ENCODE results near the gene COL24A1. TPM values are rescaled to one million over a fixed set of nuclear protein-coding genes. Genes with fewer than 3 reads are reported as not detected.
"Not testable (repeated sequence)": the region's sequence is repeated elsewhere in the genome, so short reads cannot be mapped to it uniquely, and the experiment has no call there.

COL24A1 gene
- total RNA-seq, 1 donor from 2014 or later = 0.11 TPM

DNA sequence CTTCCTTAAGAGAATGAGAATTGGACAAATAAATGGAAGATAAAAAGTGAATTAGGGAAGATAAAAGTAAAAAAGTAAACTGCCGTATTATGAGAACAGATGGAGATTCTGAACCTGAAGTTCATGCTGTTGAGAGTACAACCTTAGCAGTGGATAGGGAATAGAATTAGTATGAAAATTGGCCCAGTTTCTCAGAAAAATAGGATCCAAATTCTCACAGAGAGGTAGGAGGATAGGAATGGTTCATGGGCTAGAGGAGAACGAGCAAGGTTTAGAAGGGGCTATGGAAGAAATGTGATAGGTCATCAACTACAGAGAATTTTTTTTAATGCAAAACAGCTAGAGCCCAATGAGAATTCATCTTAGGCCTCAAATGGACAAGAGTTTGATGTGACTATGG is 42.3 kb downstream of the COL24A1 start:
- no peaks in the 10 kb centered on the region for H3K27me3 ChIP-seq
- TF ChIP-seq, protein P1, sequence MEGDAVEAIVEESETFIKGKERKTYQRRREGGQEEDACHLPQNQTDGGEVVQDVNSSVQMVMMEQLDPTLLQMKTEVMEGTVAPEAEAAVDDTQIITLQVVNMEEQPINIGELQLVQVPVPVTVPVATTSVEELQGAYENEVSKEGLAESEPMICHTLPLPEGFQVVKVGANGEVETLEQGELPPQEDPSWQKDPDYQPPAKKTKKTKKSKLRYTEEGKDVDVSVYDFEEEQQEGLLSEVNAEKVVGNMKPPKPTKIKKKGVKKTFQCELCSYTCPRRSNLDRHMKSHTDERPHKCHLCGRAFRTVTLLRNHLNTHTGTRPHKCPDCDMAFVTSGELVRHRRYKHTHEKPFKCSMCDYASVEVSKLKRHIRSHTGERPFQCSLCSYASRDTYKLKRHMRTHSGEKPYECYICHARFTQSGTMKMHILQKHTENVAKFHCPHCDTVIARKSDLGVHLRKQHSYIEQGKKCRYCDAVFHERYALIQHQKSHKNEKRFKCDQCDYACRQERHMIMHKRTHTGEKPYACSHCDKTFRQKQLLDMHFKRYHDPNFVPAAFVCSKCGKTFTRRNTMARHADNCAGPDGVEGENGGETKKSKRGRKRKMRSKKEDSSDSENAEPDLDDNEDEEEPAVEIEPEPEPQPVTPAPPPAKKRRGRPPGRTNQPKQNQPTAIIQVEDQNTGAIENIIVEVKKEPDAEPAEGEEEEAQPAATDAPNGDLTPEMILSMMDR (IDR thresholded peaks at IDR 0.05) = no peak
- DNase-seq (ENCODE audit: low spot score in 2 of 2) = no peak

DNA sequence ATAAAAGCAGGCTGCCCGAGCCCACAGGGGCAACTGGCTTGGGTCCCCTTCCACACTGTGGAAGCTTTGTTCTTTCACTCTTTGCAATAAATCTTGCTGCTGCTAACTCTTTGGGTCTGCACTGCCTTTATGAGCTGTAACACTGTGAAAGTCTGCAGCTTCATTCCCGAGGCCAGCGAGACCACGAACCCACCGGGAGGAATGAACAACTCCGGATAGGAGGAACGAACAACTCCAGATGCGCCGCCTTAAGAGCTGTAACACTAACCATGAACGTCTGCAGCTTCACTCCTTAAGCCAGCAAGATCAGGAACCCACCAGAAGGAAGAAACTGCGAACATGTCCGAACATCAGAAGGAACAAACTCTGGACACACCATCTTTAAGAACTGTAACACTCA is 45.0 kb downstream of the COL24A1 start:
- H3K27ac ChIP-seq; H3K27me3 ChIP-seq; H3K4me1 ChIP-seq; DNase-seq (ENCODE audit: low spot score in 2 of 2); H3K4me3 ChIP-seq; H3K9me3 ChIP-seq; intact Hi-C loops (cut with DNase I); H3K36me3 ChIP-seq: not testable (repeated sequence)

More for the DNA sequence above, 42.3 kb downstream of the COL24A1 start:
- Histone ChIP-seq H3K4me3 (no peak overlapping the region), H3K4me1 (no peaks in the 10 kb centered on the region), H3K36me3 (no peaks in the 10 kb centered on the region), H3K27ac (no peak overlapping the region), H3K9me3 (no peaks in the 10 kb centered on the region)
- intact Hi-C loops (cut with DNase I) = no loop called here

DNA sequence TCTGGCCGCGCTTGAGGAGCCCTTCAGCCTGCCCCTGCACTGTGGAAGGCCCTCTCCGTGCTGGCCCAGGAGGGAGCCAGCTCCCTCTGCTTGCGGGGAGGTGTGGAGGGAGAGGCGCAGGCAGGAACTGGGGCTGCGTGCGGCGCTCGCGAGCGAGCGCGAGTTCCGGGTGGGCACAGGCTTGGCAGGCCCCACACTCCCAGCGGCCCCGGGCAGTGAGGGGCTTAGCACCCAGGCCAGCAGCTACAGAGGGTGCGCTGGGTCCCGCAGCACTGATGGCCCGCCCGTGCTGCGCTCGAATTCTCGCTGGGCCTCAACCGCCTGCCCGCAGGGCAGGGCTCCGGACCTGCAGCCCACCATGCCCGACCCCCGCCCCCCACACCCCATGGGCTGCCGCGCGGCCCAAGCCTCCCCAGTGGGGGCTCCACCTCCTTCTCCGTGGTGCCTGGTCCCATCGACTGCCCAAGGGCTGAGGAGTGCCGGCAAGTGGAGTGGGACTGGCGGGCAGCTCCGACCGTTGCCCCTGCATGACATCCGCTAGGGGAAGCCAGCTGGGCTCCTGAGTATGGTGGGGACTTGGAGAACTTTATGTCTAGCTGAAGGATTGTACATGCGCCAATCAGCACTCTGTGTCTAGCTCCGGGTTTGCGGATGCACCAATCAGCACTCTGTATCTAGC is 46.0 kb downstream of the COL24A1 start:
- Histone ChIP-seq H3K27me3 (no peaks in the 10 kb centered on the region), H3K36me3 (no peaks in the 10 kb centered on the region), H3K4me1 (no peaks in the 10 kb centered on the region), H3K9me3 (no peaks in the 10 kb centered on the region), H3K4me3 (no peak overlapping the region), H3K27ac (no peak overlapping the region)
- intact Hi-C loops (cut with DNase I) = no loop called here
- TF ChIP-seq, protein P1 (IDR thresholded peaks at IDR 0.05) = no peak
- no peak for DNase-seq (ENCODE audit: low spot score in 2 of 2)

DNA sequence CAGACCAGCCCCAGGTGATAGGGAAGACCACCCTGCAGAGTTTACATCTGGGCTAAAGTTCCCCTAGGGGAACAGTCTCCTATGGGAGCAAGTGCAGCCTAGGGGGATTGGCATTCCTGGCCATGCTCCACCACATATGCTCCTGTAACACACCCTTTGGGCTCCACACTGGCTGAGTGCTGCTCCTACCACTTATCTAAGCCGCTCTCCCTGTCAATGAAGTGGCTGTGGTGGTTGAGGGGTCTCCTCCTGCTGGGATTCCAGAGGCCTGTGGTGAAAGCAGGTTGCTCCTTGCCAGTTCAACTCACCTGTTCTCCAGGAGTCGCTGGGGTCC is 51.1 kb downstream of the COL24A1 start:
- no peak for DNase-seq (ENCODE audit: low spot score in 2 of 2)
- H3K27ac ChIP-seq = no peak overlapping the region
- H3K4me3 ChIP-seq = no peak overlapping the region
- intact Hi-C loops (cut with DNase I) = no loop called here
- H3K4me1 ChIP-seq = no peaks in the 10 kb centered on the region
- no peaks in the 10 kb centered on the region for H3K9me3 ChIP-seq
- TF ChIP-seq, protein P1 (IDR thresholded peaks at IDR 0.05) = no peak
- no peaks in the 10 kb centered on the region for H3K36me3 ChIP-seq
- H3K27me3 ChIP-seq = no peaks in the 10 kb centered on the region

DNA sequence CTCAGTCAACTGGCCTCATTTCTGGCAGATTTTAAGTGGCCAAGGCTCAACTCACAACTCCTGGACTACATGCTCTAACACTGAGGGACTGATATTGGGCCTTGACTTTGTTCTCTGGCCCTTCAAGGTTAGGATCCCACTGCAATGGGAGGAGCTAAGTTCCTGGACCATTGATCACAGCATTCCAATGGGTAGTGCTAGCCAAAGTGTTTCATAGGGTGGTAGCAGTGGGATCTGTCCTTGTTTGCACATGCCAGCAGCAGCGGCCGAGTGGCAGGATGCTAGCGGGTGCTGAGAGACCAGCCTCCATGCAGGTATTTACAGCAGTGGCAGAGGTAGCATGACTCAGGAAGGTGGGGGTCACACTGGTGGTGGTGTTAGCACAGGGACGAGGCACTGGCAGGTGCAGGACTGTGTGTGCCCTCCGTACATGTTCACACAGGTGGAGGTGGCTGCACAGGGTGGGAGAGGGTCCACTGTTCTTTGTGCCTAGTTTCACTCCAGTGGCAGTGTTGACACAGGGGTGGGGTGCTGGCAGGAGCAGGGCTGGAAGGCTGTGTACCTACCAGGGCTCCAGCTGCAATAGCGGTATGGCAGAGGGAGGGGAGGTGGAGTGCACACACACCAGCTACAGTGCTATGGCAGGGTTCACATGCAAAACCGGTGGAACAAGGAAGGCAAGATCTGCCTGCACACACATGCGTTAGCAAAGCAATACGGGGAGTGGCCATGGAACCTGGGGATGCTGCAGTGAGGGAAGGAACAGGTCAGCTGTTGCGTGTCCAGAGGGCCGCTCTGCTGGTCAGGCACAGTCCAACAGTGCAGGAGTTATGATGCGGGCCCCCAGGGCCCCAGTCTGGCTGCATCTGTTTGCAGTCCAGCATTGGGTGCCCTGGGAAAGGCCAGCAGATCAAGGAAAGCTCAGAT is 51.7 kb downstream of the COL24A1 start:
- H3K27ac ChIP-seq = no peak overlapping the region
- H3K36me3 ChIP-seq = no peaks in the 10 kb centered on the region
- H3K9me3 ChIP-seq = no peaks in the 10 kb centered on the region
- DNase-seq (ENCODE audit: low spot score in 2 of 2) = no peak
- H3K27me3 ChIP-seq = no peaks in the 10 kb centered on the region
- intact Hi-C loops (cut with DNase I) = no loop called here
- TF ChIP-seq, protein P1 (IDR thresholded peaks at IDR 0.05) = no peak
- no peaks in the 10 kb centered on the region for H3K4me1 ChIP-seq
- no peak overlapping the region for H3K4me3 ChIP-seq

GRCh38 chr1:86101616-86102015 is 55.0 kb downstream of the COL24A1 start:
- DNase-seq (ENCODE audit: low spot score in 2 of 2) = no peak
- no peak overlapping the region for H3K27ac ChIP-seq
- no peaks in the 10 kb centered on the region for H3K9me3 ChIP-seq
- TF ChIP-seq, protein P1 (IDR thresholded peaks at IDR 0.05) = no peak
- intact Hi-C loops (cut with DNase I) = no loop called here
- H3K4me3 ChIP-seq = no peak overlapping the region
- no peaks in the 10 kb centered on the region for H3K27me3 ChIP-seq
- no peaks in the 10 kb centered on the region for H3K36me3 ChIP-seq
- H3K4me1 ChIP-seq = no peaks in the 10 kb centered on the region
